COLO829 (cell line): ENCODE results near the gene PIGK.
A peak's percentile ranks its signal among the peaks of the same experiment; 100 is the strongest.
"Not testable (repeated sequence)": the region's sequence is repeated elsewhere in the genome, so short reads cannot be mapped to it uniquely, and the experiment has no call there.

ENCODE experiments used
- DNase-seq: peaks from one replicate; pipeline ENCODE4 v3.0.0; 2012; ENCODE audit warnings: low spot score

The PIGK gene

DNA sequence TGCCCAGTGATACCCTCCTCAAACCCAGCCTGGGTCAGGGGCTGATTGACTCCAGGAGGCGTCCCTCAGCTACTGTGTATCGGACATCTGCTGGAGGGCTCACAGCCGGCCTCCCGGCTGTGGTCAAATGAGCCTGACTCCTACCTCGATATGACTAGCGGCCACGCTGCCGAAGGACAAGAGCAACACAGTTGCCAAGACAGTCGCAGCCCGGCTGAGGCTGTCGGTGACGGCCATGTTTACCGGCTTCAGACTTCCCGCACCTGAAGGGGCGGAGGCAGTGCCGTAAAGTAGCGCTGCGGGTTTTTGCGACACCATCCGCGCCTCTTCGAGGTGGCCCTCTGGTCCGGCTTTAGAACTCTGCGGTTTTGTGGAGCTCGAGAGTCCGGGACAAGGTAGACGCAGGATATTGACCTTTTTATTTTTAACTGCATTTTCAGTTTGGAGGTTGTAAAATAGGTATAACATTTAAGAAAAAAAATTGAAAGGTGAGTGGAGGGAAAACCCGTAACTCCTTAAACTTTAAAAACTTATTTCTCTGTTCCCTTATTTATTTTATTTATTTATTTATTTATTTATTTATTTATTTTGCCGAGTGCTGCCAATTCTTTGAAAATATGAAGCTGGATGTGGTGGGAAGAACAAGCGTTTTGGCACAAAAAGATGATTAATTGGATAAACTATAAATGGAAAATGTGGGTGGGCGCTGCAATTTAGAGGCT, at the start of gene PIGK:
Gene PIGK (minus strand): TSS at position 265 of the 722 bp plus-strand sequence. CDS start 28 bp downstream, at position 237.
- DNase-seq, result peak; percentile 40

DNA sequence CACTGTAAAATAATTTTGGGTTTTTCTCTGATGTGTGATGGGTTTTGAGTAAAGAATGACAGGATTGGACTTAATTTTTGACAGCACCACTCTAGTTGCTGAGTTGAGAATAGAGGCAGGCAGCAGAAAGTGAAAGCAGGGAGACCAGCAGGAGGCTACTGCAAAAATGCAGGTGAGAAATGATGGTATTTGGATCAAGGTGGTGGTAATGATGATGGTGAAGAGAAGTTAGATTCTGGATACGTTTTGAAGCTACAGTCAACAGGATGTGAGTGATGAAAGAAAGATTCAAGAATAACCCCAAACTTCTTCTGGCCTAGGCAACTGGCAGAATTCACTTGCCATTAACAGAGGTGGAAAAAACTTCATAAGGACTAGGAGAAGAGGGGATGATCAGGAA, 47.8 kb upstream of the PIGK start:
- no peak for DNase-seq

DNA sequence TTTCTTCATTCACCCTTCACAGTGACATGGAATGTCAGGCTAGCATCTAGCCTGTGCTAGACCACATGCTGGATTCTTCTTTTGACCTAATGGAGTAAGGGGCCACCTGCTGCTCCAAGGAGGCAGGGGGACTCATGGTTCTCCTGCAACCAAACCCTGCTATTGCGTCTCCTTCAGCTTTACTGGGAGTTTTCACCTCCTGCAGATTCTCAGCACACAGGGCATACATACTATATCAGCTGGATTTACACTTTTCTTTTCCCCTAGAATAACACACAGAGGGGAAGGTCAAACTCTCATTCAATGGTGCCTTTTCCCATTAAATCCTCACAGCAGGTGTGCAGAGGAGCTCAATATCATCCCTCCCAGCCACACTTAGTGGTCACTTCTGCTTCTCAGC, 46.0 kb upstream of the PIGK start:
- no peak for DNase-seq

- no peak for DNase-seq
Measured at GRCh38 chr1:77263708-77264107, 44.5 kb upstream of the PIGK start.

GRCh38 chr1:77253211-77253610, 34.0 kb upstream of the PIGK start:
- DNase-seq, result no peak

DNA sequence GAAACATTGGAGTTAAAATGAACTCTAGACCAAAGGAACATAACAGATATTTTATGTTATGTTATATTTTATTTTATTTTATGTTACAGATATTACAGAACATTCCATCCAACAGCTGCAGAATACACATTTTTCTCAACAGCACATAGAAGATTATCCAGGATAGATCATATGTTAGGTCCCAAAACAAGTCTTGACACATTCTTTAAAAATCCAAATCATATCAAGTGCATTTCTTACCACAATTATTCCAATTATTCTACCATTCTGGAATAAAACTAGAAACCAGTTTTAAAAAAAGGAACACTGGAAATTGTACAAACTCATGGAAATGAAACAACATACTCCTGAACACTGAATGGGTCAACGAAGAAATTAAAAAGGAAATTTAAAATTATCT, 30.9 kb upstream of the PIGK start:
- DNase-seq, result no peak

- DNase-seq, result no peak
Measured at GRCh38 chr1:77245830-77246229, 26.6 kb upstream of the PIGK start.

DNA sequence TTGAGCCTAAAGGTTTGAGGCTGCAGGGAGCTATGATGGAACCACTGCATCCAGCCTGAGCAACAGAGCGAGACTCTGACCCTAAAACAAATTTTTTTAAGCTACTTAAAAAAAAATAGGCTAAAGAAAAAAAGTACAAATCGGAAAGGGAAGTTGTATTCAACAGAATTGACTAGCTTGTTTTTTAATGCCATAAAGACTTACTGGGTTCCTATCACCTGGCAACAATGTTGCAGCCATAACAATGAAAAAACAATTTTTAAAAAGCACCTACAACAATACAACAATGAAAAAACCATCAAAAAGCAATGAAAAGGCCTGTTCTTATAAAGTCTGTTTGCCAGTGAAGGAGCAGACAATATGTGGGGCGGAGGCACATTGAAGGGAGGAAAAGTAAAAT, 20.1 kb upstream of the PIGK start:
- DNase-seq, result no peak

DNA sequence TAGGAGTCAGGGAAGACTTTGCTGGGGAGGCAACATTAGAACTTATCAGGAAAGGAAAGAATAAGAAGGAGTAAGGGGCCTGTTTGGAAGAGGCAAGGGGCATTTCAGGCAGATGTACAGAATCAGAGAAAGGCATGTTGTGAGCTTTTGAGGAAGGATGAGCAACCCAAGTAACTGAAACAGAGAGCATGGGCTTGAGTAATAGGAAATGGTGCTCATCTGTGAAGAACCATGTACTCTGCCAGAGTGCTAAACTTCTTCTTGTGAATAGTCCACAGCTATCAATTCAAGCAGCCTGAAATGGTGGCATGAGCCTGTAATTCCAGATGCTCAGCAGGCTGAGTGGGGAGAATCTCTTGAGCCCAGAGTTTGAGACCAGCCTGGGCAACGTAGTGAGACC, 19.2 kb upstream of the PIGK start:
- no peak for DNase-seq

DNA sequence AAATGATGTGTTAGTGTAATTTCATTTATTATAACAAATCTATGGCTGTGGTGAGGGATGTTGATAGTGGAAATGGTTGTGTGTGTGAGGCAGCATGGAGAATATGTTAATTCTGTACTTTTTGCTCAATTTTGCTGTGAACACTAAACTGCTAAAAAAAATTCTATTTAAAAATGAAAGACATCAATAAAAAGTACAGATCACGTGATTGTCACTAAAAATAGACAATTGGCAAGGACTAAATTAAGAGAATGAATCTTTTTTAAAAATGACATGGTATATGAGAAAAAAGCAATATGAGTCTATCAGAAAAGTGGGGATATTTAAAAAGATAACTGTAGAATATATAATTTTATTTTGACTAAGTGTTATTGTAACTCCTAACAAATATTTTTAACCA, 15.7 kb upstream of the PIGK start:
- DNase-seq, result no peak

DNA sequence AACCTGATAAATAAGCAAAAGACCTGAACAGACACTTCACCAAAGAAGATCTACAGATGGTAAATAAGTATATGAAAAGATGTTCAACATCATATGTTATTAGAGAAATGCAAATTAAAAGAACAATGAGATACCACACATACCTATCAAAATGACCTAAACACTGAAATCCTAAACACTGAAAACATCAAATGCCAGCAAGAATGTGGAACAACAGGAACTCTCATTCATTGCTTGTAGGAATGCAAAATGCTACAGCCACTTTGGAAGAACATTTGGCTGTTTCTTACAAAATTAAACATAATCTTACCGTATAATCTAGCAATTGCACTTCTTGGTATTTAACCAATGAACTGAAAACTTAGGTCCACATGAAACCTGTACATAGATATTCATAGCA, 14.9 kb upstream of the PIGK start:
- no peak for DNase-seq

DNA sequence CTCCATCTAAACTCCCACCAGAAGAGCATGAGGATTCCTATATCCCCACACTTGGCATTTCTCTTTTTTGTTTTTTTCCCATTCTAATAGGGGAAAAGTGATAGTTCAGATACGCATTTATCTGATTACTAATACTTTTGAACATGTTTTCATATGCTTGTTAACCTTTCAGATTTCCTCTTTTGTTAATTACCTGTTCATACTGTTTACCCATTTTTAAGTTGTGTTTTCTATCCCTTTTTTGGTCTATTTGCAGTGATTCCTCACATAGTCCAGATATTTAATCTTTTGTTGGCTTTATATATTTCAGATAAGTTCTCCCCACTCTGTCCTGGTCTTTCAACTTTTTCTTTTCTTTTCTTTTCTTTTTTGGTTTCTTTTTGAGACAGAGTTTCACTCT, 13.6 kb upstream of the PIGK start:
- no peak for DNase-seq

DNA sequence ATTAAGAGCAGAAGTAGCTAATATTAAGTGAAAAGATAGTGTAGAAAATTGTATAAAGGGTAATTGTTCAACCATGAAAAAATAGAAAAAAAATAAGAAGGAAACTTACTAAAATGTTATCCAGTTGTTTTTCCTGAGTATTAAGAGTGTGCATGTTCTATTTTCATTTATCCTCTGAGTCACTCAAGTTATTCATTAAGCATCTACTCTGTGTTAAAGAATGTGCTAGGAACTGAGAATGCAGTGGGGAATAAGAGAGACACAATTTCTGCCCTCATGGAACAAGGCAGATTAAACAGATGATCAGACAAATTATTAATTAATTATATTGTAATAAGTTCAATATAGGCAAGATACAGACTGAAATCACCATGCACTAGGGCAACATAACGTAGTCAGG, 10.8 kb upstream of the PIGK start:
- no peak for DNase-seq

DNA sequence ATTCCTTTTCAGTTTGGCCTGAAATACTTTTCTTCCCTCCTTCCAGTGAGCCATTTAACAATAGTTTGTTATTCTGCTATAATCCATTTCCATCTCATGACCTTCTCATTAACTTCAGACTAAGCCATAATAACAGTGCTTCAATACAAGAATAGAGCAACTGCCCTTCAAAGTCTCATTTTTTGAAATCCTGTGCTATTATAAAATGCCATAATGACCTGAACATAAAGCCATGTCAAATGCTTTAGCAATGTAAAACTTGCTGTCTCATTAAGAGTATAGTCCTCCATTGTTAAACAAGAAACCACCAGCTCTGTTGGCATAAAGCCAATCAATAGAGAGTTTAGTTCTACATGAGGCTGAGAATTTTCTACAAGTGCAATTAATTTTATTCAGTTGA, 9.6 kb upstream of the PIGK start:
- peak; percentile 40 for DNase-seq

DNA sequence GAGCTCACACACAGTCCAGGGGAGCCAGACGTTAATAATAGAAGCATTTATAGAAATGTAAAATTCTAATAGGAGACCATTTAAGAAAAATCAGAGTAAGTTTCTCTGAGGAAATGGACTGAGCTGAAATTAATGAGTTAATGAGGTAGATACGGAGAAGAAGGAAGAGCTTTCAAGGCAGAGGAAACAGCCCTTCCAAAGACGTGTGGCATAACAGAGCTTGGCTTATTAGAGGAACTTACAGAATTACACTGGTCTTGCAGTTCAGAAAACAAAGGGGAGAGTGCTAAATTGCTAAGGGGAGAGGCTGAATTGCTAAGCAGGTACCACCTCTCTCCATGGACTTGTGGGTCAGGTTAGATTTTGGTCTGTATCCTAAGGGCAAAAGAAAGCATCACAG, 8.2 kb upstream of the PIGK start:
- no peak for DNase-seq

GRCh38 chr1:77222496-77222895, 3.3 kb upstream of the PIGK start:
- DNase-seq, result no peak

DNA sequence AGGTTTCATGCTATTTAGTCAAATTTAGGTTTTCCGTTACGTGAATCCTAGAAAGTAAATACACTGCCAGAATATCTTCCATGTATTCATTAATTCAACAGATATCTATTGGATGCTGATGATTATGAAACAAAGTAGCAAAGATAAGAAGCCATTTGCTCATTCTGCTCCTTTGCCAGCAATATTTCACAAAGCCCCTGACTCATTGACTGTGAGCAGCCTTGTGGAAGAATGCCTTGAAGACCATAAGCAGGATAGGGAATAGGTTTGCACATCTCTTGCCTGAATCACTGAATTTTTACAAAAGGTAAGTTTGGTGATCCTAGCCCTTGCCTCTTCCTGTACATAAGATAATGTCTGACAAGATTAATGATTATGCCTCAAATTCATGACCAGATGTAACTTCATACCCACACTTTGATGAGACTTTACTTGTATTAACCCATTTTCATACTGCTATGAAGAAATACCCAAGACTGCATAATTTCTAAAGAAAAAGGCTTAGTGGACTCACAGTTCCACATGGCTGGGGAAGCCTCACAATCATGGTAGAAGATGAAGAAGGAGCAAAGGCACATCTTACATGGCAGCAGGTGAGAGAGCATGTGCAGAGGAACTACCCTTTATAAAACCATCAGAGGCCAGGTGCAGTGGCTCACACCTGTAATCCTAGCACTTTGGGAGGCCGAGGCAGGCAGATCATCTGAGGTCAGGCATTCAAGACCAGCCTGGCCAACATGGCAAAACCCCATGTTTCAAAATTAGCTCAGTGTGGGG, 1.6 kb upstream of the PIGK start:
- no peak for DNase-seq

DNA sequence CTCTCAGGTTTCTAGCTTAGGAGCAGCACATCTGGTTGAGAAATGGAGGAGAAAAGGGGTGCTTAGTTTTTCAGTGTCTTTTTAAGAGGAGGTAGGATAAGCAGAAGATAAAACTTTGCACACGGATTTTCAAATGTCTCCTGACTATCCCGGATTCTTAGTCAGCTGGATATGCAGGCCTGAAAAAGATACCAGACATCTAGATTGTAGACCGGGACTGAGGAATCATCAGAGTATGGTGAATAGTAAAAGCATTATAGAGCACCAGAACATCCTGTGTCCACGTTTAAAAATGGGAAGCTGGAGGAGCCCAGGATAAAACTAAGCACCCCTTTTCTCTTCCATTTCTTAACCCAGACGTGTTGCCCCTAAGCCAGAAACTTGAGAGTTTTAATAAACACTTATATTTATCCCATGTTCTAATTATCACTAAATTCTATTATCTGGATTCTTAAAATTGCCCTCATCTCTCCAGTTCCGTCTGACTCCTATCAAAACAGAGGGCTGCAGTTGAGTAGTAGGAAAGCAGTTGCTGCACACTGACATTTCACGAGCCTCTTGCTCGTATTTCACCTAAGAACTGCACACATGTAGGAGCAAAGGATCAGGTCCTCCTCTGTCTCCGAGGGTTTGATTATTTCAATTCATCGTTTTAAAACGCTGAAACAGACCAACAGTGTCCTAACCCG, 609 bp downstream of the PIGK start:
- no peak for DNase-seq

DNA sequence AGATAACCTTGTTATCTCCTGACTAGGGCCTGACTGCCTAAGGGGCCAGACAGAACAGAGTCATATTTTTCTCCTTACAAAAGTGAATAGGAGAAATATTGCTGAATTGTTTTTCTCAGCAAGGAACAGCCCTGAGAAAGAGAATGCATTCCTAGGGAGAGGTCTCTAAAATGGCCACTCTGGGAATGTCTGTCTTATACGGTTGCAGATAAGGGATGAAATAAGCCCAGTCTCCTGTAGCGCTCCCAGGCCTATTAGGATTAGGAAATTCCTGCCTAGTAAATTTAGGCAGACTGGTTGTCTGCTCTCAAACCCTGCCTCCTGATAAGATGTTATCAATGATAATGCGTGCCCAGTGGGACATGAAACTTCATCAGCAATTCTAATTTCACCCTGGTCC, 15.2 kb downstream of the PIGK start:
- not testable (repeated sequence) for DNase-seq

- no peak for DNase-seq
Measured at GRCh38 chr1:77202751-77203150, 16.5 kb downstream of the PIGK start.

- no peak for DNase-seq
Measured at GRCh38 chr1:77200806-77201205, 18.4 kb downstream of the PIGK start.

GRCh38 chr1:77200293-77200692, 18.9 kb downstream of the PIGK start:
- DNase-seq, result no peak

GRCh38 chr1:77197351-77197750, 21.9 kb downstream of the PIGK start:
- DNase-seq, result no peak
